ENCODE results near the gene MFSD6.
"Not testable (repeated sequence)": the region's sequence is repeated elsewhere in the genome, so short reads cannot be mapped to it uniquely, and the experiment has no call there.

Gene MFSD6

DNA sequence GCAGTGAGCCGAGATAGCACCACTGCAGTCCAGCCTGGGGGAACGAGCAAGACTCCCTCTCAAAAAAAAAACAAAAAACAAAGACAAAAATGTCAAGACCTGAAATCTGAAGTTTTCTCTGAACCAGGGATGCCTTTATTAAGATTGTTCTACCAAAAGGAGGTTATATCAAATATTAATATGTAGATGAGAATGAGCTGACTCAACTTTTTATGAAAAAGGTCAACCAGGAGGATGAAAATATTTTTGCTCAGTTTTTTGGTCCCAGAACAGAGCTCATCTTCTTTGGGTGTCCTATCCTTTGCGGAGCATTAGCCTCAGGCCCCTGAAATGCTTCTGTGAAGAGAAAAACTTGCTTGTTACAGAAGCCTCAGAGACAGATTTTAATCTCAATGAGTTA is 82.3 kb downstream of the MFSD6 start:
- Histone ChIP-seq H3K36me3 (ENCODE audit: control insufficient read depth in 1 of 2, insufficient read depth in 2 of 2, low read length in 2 of 2) (peaks cover 12 to 27% of the 10 kb centered on the region in 2 donors), H3K9ac (ENCODE audit: low read depth in 1 of 2, low read length in 2 of 2) (no peak overlapping the region), H3K9me3 (ENCODE audit: control insufficient read depth in 1 of 2, low read length in 2 of 2) (no peaks in the 10 kb centered on the region)

DNA sequence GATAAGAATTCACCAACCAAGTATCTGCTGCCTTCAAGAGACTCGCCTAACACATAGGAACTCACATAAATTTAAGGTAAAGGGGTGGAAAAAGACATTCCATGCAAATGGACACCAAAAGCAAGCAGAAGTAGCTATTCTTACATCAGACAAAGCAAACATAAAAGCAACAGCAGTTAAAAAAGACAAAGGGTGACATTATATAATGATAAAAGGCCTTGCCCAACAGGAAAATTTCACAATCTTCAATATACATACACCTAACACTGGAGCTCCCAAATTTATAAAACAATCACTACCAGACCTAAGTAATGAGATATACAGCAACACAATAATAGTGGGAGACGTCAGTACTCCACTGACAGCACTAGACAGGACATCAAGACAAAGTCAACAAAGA is 84.9 kb downstream of the MFSD6 start:
- Histone ChIP-seq H3K36me3 (ENCODE audit: control insufficient read depth in 1 of 2, insufficient read depth in 2 of 2, low read length in 2 of 2) (peaks cover 17 to 34% of the 10 kb centered on the region in 2 donors), H3K4me3 (ENCODE audit: low read depth in 1 of 2, low read length in 2 of 2) (no peak overlapping the region), H3K9me3 (ENCODE audit: control insufficient read depth in 1 of 2, low read length in 2 of 2) (no peaks in the 10 kb centered on the region), H3K27ac (ENCODE audit: low read depth, low read length) (no peak overlapping the region), H3K9ac (ENCODE audit: low read depth in 1 of 2, low read length in 2 of 2) (no peak overlapping the region), H3K27me3 (ENCODE audit: control insufficient read depth in 1 of 2, insufficient read depth in 2 of 2, low read length in 2 of 2) (no peaks in the 10 kb centered on the region), H3K4me1 (ENCODE audit: control insufficient read depth in 1 of 2, insufficient read depth in 2 of 2, low read length in 2 of 2) (no peaks in the 10 kb centered on the region)

More for the DNA sequence above, 82.3 kb downstream of the MFSD6 start:
- Histone ChIP-seq H3K27ac (ENCODE audit: low read depth, low read length) (no peak overlapping the region), H3K4me1 (ENCODE audit: control insufficient read depth in 1 of 2, insufficient read depth in 2 of 2, low read length in 2 of 2) (no peaks in the 10 kb centered on the region), H3K27me3 (ENCODE audit: control insufficient read depth in 1 of 2, insufficient read depth in 2 of 2, low read length in 2 of 2) (no peaks in the 10 kb centered on the region), H3K4me3 (ENCODE audit: low read depth in 1 of 2, low read length in 2 of 2) (no peak overlapping the region)

DNA sequence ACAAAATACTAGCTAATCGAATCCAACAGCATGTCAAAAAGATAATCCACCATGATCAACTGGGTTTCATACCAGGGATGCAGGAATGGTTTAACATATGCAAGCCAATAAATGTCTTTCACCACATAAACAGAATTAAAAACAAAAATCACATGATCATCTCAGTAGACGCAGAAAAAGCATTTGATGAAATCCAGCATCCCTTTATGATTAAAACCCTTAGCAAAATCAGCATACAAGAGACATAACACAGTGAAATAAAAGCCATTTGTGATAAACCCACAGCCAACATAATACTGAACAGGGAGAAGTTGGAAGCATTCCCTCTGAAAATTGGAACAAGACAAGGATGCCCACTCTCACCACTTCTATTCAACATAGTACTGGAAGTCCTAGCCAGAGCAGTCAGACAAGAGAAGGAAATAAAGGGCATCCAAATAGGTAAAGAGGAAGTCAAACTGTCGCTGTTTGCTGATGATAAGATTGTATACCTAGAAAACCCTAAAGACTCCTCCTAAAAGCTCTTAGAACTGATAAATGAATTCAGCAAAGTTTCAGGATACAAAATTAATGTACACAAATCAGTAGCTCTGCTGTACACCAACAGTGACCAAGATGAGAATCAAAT is 86.6 kb downstream of the MFSD6 start:
- H3K9ac ChIP-seq (ENCODE audit: low read depth in 1 of 2, low read length in 2 of 2); H3K4me1 ChIP-seq (ENCODE audit: control insufficient read depth in 1 of 2, insufficient read depth in 2 of 2, low read length in 2 of 2); H3K9me3 ChIP-seq (ENCODE audit: control insufficient read depth in 1 of 2, low read length in 2 of 2); H3K27ac ChIP-seq (ENCODE audit: low read depth, low read length); H3K27me3 ChIP-seq (ENCODE audit: control insufficient read depth in 1 of 2, insufficient read depth in 2 of 2, low read length in 2 of 2); H3K4me3 ChIP-seq (ENCODE audit: low read depth in 1 of 2, low read length in 2 of 2): not testable (repeated sequence)
- H3K36me3 ChIP-seq (ENCODE audit: control insufficient read depth in 1 of 2, insufficient read depth in 2 of 2, low read length in 2 of 2), result peaks cover 14 to 29% of the 10 kb centered on the region in 2 donors

DNA sequence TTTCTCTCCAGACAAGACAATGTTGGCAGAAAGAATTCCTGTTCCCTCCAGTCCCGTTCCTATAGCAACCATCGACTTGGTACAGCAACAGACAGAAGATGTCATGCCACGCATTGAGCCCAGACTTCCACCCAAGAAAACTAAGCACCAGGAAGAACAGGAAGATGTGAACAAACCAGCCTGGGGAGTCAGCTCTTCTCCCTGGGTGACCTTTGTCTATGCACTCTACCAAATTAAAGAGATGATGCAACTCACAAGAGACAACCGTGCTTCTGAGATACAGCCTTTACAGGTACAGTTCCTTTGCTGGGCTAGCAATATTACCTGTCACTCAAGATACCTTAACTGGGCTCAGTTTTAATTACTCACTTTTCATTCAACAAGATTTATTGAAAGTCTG is 89.3 kb downstream of the MFSD6 start:
- no peak overlapping the region for H3K4me3 ChIP-seq (ENCODE audit: low read depth in 1 of 2, low read length in 2 of 2)
- peaks cover 8 to 32% of the 10 kb centered on the region in 2 donors for H3K36me3 ChIP-seq (ENCODE audit: control insufficient read depth in 1 of 2, insufficient read depth in 2 of 2, low read length in 2 of 2)
- no peak overlapping the region for H3K27ac ChIP-seq (ENCODE audit: low read depth, low read length)

DNA sequence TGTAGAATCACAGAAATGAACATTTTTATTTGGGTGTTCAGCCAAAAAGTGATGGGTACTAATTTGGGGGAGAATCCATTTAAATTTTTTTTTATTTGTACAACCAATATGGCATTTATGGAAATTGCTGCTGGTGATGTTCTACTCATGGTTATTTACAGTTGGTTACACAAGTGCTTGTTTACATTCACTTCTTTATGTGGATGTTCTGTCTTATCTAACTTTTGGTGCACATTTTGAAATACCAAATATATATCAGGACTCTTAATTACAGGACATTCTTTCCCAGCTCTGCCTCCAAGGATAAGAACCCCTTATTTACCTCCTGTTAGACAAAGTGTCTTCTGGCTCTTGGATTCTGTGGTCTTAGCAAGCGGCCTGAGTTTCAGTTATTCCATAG is 91.1 kb downstream of the MFSD6 start:
- Histone ChIP-seq H3K27ac (ENCODE audit: low read depth, low read length) (no peak overlapping the region), H3K36me3 (ENCODE audit: control insufficient read depth in 1 of 2, insufficient read depth in 2 of 2, low read length in 2 of 2) (peaks cover 8 to 50% of the 10 kb centered on the region in 2 donors), H3K9ac (ENCODE audit: low read depth in 1 of 2, low read length in 2 of 2) (no peak overlapping the region), H3K27me3 (ENCODE audit: control insufficient read depth in 1 of 2, insufficient read depth in 2 of 2, low read length in 2 of 2) (no peaks in the 10 kb centered on the region), H3K4me1 (ENCODE audit: control insufficient read depth in 1 of 2, insufficient read depth in 2 of 2, low read length in 2 of 2) (peaks cover 0 to 10% of the 10 kb centered on the region in 2 donors), H3K4me3 (ENCODE audit: low read depth in 1 of 2, low read length in 2 of 2) (no peak overlapping the region), H3K9me3 (ENCODE audit: control insufficient read depth in 1 of 2, low read length in 2 of 2) (no peaks in the 10 kb centered on the region)

More for the DNA sequence above, 89.3 kb downstream of the MFSD6 start:
- Histone ChIP-seq H3K9me3 (ENCODE audit: control insufficient read depth in 1 of 2, low read length in 2 of 2) (no peaks in the 10 kb centered on the region), H3K9ac (ENCODE audit: low read depth in 1 of 2, low read length in 2 of 2) (no peak overlapping the region), H3K27me3 (ENCODE audit: control insufficient read depth in 1 of 2, insufficient read depth in 2 of 2, low read length in 2 of 2) (no peaks in the 10 kb centered on the region), H3K4me1 (ENCODE audit: control insufficient read depth in 1 of 2, insufficient read depth in 2 of 2, low read length in 2 of 2) (peaks cover 0 to 8% of the 10 kb centered on the region in 2 donors)

DNA sequence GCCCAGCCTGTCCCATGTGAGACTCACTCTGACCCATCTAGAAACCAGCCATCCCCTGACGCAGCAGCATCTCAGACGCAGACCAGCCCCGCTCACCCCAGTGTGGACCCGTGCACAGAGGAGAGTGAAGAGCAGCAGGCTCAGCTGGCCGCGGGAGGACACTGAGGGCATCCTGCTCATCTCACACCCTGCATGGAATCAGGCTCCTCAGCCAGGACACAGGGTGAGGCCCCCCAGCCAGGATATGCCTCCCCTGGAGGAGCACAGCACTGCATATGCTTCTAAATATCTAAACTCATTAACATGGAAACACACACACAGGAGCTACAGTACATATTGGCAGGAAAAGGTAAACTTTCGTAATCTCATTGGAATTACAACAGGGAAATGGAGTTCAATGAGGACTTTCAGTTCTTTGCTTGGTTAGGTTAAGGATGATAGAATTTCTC is 91.9 kb downstream of the MFSD6 start:
- Histone ChIP-seq H3K4me1 (ENCODE audit: control insufficient read depth in 1 of 2, insufficient read depth in 2 of 2, low read length in 2 of 2) (peaks cover 0 to 10% of the 10 kb centered on the region in 2 donors), H3K36me3 (ENCODE audit: control insufficient read depth in 1 of 2, insufficient read depth in 2 of 2, low read length in 2 of 2) (peaks cover 8 to 55% of the 10 kb centered on the region in 2 donors), H3K9ac (ENCODE audit: low read depth in 1 of 2, low read length in 2 of 2) (no peak overlapping the region), H3K27me3 (ENCODE audit: control insufficient read depth in 1 of 2, insufficient read depth in 2 of 2, low read length in 2 of 2) (no peaks in the 10 kb centered on the region), H3K27ac (ENCODE audit: low read depth, low read length) (no peak overlapping the region), H3K9me3 (ENCODE audit: control insufficient read depth in 1 of 2, low read length in 2 of 2) (no peaks in the 10 kb centered on the region), H3K4me3 (ENCODE audit: low read depth in 1 of 2, low read length in 2 of 2) (no peak overlapping the region)

DNA sequence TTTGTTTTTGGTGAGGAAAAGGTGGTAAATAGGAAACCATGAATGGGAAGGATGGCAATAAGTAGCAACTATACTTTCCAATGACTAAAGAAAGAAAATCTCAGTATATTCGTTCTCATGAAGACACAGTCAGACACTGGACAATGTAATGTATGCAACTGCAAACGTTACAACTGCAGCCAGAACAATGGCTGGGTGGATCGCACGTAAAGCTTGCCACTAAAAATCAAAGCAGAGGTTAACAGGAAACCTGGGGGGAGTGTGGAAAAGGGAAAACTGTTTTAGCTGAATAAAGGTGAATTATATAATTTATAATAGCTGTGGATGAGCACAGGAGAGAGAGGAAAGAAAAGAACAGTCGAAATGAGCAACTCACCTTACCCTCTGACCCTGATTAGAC is 93.1 kb downstream of the MFSD6 start:
- Histone ChIP-seq H3K9me3 (ENCODE audit: control insufficient read depth in 1 of 2, low read length in 2 of 2) (no peaks in the 10 kb centered on the region), H3K27me3 (ENCODE audit: control insufficient read depth in 1 of 2, insufficient read depth in 2 of 2, low read length in 2 of 2) (no peaks in the 10 kb centered on the region), H3K36me3 (ENCODE audit: control insufficient read depth in 1 of 2, insufficient read depth in 2 of 2, low read length in 2 of 2) (peaks cover 8 to 63% of the 10 kb centered on the region in 2 donors), H3K4me1 (ENCODE audit: control insufficient read depth in 1 of 2, insufficient read depth in 2 of 2, low read length in 2 of 2) (peaks cover 0 to 17% of the 10 kb centered on the region in 2 donors), H3K4me3 (ENCODE audit: low read depth in 1 of 2, low read length in 2 of 2) (no peak overlapping the region), H3K9ac (ENCODE audit: low read depth in 1 of 2, low read length in 2 of 2) (no peak overlapping the region), H3K27ac (ENCODE audit: low read depth, low read length) (no peak overlapping the region)

DNA sequence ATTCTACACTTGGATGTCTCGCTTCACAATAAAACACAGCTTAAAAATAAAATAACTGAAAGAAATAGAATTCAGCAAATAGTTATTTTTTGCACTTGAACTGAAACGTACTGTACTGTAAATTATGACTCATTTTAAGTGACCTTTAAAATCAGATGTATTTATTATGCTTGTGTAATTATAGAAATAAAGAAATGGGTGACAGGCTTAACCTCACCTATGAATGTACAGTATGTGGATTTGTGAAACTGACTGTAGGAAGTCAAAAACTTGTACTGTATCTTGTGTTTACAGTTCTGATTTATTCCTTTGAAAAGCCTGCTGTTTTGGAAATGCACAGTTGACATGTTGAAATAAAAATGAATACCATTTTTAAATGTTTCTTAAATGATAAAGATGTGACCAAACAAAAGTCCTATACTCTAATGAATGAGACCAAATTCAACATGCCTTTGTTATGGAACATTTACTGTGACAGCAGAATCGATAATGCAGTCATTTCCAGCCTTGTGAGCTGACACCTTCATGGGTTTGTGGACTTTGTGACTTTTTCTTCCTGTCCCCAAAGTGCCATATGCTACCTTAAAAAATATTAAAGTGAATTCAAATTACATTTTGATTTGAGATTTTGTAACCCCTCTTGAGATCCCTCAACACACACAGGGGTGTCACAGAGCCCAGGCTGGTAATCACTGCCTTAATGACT is 93.7 kb downstream of the MFSD6 start:
- H3K9me3 ChIP-seq (ENCODE audit: control insufficient read depth in 1 of 2, low read length in 2 of 2), result no peaks in the 10 kb centered on the region
- H3K36me3 ChIP-seq (ENCODE audit: control insufficient read depth in 1 of 2, insufficient read depth in 2 of 2, low read length in 2 of 2), result peaks cover 8 to 63% of the 10 kb centered on the region in 2 donors
- H3K27ac ChIP-seq (ENCODE audit: low read depth, low read length), result no peak overlapping the region
- no peak overlapping the region for H3K9ac ChIP-seq (ENCODE audit: low read depth in 1 of 2, low read length in 2 of 2)
- H3K4me3 ChIP-seq (ENCODE audit: low read depth in 1 of 2, low read length in 2 of 2), result no peak overlapping the region
- H3K4me1 ChIP-seq (ENCODE audit: control insufficient read depth in 1 of 2, insufficient read depth in 2 of 2, low read length in 2 of 2), result peaks cover 0 to 17% of the 10 kb centered on the region in 2 donors
- H3K27me3 ChIP-seq (ENCODE audit: control insufficient read depth in 1 of 2, insufficient read depth in 2 of 2, low read length in 2 of 2), result no peaks in the 10 kb centered on the region

DNA sequence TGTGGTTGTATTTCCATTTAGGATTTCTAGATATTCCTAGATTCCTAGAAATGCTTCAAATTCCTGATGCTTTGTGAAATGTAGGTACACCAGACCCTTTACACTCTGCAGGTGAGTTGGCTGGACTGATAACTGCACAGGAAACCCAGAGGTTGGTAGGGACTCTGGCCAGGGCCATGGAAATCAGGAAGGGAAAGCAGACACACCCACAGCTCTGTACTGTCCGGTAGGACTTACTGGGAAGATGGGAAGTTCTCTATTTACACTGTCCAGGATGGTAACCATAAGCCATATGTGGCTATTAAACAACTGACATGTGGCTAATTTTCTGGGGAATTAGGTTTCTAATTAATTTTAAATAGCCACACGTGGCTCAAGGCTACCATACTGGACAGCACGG is 94.9 kb downstream of the MFSD6 start:
- peaks cover 0 to 17% of the 10 kb centered on the region in 2 donors for H3K4me1 ChIP-seq (ENCODE audit: control insufficient read depth in 1 of 2, insufficient read depth in 2 of 2, low read length in 2 of 2)
- no peak overlapping the region for H3K9ac ChIP-seq (ENCODE audit: low read depth in 1 of 2, low read length in 2 of 2)
- no peak overlapping the region for H3K27ac ChIP-seq (ENCODE audit: low read depth, low read length)
- H3K36me3 ChIP-seq (ENCODE audit: control insufficient read depth in 1 of 2, insufficient read depth in 2 of 2, low read length in 2 of 2), result peaks cover 3 to 56% of the 10 kb centered on the region in 2 donors
- no peaks in the 10 kb centered on the region for H3K27me3 ChIP-seq (ENCODE audit: control insufficient read depth in 1 of 2, insufficient read depth in 2 of 2, low read length in 2 of 2)
- no peaks in the 10 kb centered on the region for H3K9me3 ChIP-seq (ENCODE audit: control insufficient read depth in 1 of 2, low read length in 2 of 2)
- H3K4me3 ChIP-seq (ENCODE audit: low read depth in 1 of 2, low read length in 2 of 2), result no peak overlapping the region

DNA sequence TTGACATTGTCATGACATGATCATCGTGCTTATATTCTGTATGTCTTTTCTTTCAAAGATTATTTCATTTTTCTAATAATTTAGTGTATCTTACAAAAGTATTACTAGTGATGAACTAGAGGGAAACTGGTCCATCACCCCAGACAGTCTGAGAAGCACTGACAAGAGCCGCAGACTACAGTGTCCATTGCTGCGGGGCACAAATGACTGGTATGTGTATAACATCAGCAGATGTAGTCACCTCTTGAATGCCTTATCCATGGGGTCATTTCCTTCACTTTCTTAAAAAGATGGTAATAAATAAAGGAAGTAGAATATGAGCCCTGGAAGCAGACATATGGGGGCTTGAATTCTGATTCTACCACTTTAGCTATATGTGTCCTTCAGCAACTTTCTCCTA is 96.8 kb downstream of the MFSD6 start:
- H3K36me3 ChIP-seq (ENCODE audit: control insufficient read depth in 1 of 2, insufficient read depth in 2 of 2, low read length in 2 of 2), result peaks cover 0 to 47% of the 10 kb centered on the region in 2 donors
- no peak overlapping the region for H3K4me3 ChIP-seq (ENCODE audit: low read depth in 1 of 2, low read length in 2 of 2)
- H3K9me3 ChIP-seq (ENCODE audit: control insufficient read depth in 1 of 2, low read length in 2 of 2), result no peaks in the 10 kb centered on the region
- no peak overlapping the region for H3K9ac ChIP-seq (ENCODE audit: low read depth in 1 of 2, low read length in 2 of 2)
- peaks cover 8 to 28% of the 10 kb centered on the region in 2 donors for H3K4me1 ChIP-seq (ENCODE audit: control insufficient read depth in 1 of 2, insufficient read depth in 2 of 2, low read length in 2 of 2)
- no peak overlapping the region for H3K27ac ChIP-seq (ENCODE audit: low read depth, low read length)
- H3K27me3 ChIP-seq (ENCODE audit: control insufficient read depth in 1 of 2, insufficient read depth in 2 of 2, low read length in 2 of 2), result no peaks in the 10 kb centered on the region

Data from duodenal mucosa (tissue), 2 donors.